Lower leg skin (tissue), 3 donors: ENCODE data around the gene ANGPT4.

Experiments used
- CTCF ChIP-seq, 3 donors: fragments of 450-650 bp; IDR thresholded peaks; one replicate each; pipeline ENCODE4 v1.5.1; 2016; ENCODE audit warnings: antibody characterized with exemption in 3 of 3, mild to moderate bottlenecking in 3 of 3, moderate library complexity in 2 of 3
- POLR2A ChIP-seq, 2 donors: fragments of 450-650 bp; IDR thresholded peaks; one replicate each; pipeline ENCODE4 v1.6.1; 2016 to 2017; ENCODE audit warnings: antibody characterized with exemption in 2 of 2, mild to moderate bottlenecking in 1 of 2, moderate library complexity in 1 of 2

GRCh38 chr20:906703-907270 lies 9.3 kb downstream of the ANGPT4 start:
- TF ChIP-seq CTCF (IDR thresholded peaks at IDR 0.05) (no peak), POLR2A (IDR thresholded peaks at IDR 0.05) (no peak)
